Gastroesophageal sphincter (tissue), 4 donors: ENCODE data around the gene FAM236A. TPM values are rescaled to one million over a fixed set of nuclear protein-coding genes. Genes with fewer than 3 reads are reported as not detected.
"Not testable (repeated sequence)": the region's sequence is repeated elsewhere in the genome, so short reads cannot be mapped to it uniquely, and the experiment has no call there.

Source experiments
- ATAC-seq: fragments of 150-250 bp; one replicate; pipeline ENCODE4 v1.9.1; 2016; ENCODE audit warnings: mild to moderate bottlenecking, moderate library complexity
- H3K27ac ChIP-seq, 4 donors: fragments of 200-600 bp; sonication (generic) in 3 of 4; 1 replicate in 3 of 4; 2 replicates in 1 of 4; pipeline ENCODE4 v1.5.1; 2016 to 2019
- H3K27me3 ChIP-seq: fragments of 200-600 bp; sonication (generic); one replicate; pipeline ENCODE4 v1.5.1; 2019
- H3K36me3 ChIP-seq, 2 donors: fragments of 200-600 bp; sonication (generic); one replicate each; pipeline ENCODE4 v1.5.1; 2019; ENCODE audit warnings: control low read depth in 1 of 2
- H3K4me1 ChIP-seq, 3 donors: fragments of 200-600 bp; sonication (generic); 1 replicate in 2 of 3; 2 replicates in 1 of 3; pipeline ENCODE4 v1.5.1; 2016 to 2019; ENCODE audit warnings: control low read depth in 2 of 3
- H3K4me3 ChIP-seq, 2 donors: fragments of 200-600 bp; sonication (generic); one replicate each; pipeline ENCODE4 v1.5.1; 2019; ENCODE audit warnings: mild to moderate bottlenecking in 1 of 2, moderate library complexity in 1 of 2
- H3K9me3 ChIP-seq, 3 donors: fragments of 200-600 bp; sonication (generic); one replicate each; pipeline ENCODE4 v1.5.1; 2017 to 2019; ENCODE audit warnings: control low read depth in 2 of 3
- WGBS, 2 donors: methylation state at CpG; one replicate each; pipeline ENCODE4 v1.1.5; 2018; ENCODE audit warnings: low coverage in 1 of 2; 5-methylcytosine and 5-hydroxymethylcytosine counted together
- total RNA-seq, 4 donors: library from RNA; depleted of rRNA; stranded (reverse); fragments of >200 nt; gene quantifications; one replicate each; pipeline ENCODE4 v1.1.0, GENCODE V29; 2016

The FAM236A gene
- not detected for total RNA-seq

GRCh38 chrX:72937906-72938305 is at the start of gene FAM236A:
FAM236A (plus strand) TSS chrX:72938206; CDS start chrX:72938263, 57 bp downstream.
- H3K4me1 ChIP-seq, H3K36me3 ChIP-seq, H3K9me3 ChIP-seq, H3K27me3 ChIP-seq, ATAC-seq, H3K4me3 ChIP-seq, H3K27ac ChIP-seq: not testable (repeated sequence)
- WGBS, 2 donors, result no CpG with 5 or more reads among the region's 15 CpGs

- not testable (repeated sequence) for H3K27ac ChIP-seq, H3K4me3 ChIP-seq, H3K9me3 ChIP-seq, H3K27me3 ChIP-seq, H3K36me3 ChIP-seq, ATAC-seq, H3K4me1 ChIP-seq
- no CpG with 5 or more reads among the region's 14 CpGs for WGBS, 2 donors
Observed at GRCh38 chrX:72889740-72890139, 48.3 kb upstream of the FAM236A start.

- H3K27ac ChIP-seq, H3K9me3 ChIP-seq, ATAC-seq, H3K36me3 ChIP-seq, H3K4me3 ChIP-seq, H3K27me3 ChIP-seq, H3K4me1 ChIP-seq: not testable (repeated sequence)
- WGBS, 2 donors, result no CpG with 5 or more reads among the region's 13 CpGs
Observed at GRCh38 chrX:72912315-72912714, 25.7 kb upstream of the FAM236A start, which contains the start of gene FAM236C. FAM236C (plus strand) TSS chrX:72912615; CDS start chrX:72912715, 100 bp downstream.

- not testable (repeated sequence) for H3K4me1 ChIP-seq, H3K36me3 ChIP-seq, H3K27me3 ChIP-seq, ATAC-seq, H3K4me3 ChIP-seq, H3K27ac ChIP-seq, H3K9me3 ChIP-seq
- WGBS, 2 donors, result 50% methylated on average over 1 of the region's 5 CpGs; no CpG with 5 or more reads in 1 of the 2 donors
Observed at GRCh38 chrX:72916096-72916495, 21.9 kb upstream of the FAM236A start.

GRCh38 chrX:72932283-72932682 is 5.7 kb upstream of the FAM236A start:
- not testable (repeated sequence) for H3K4me1 ChIP-seq, H3K27ac ChIP-seq, H3K9me3 ChIP-seq, H3K4me3 ChIP-seq, H3K36me3 ChIP-seq, H3K27me3 ChIP-seq, ATAC-seq
- WGBS, 2 donors, result no CpG with 5 or more reads among the region's 1 CpG

- H3K4me1 ChIP-seq, H3K36me3 ChIP-seq, H3K27me3 ChIP-seq, H3K27ac ChIP-seq, H3K9me3 ChIP-seq, H3K4me3 ChIP-seq, ATAC-seq: not testable (repeated sequence)
- no CpG with 5 or more reads among the region's 7 CpGs for WGBS, 2 donors
Observed at GRCh38 chrX:72936455-72936854, 1.6 kb upstream of the FAM236A start.

GRCh38 chrX:72936882-72937455 is 1.0 kb upstream of the FAM236A start:
- not testable (repeated sequence) for H3K27ac ChIP-seq, H3K4me1 ChIP-seq, H3K4me3 ChIP-seq, H3K27me3 ChIP-seq, H3K36me3 ChIP-seq, H3K9me3 ChIP-seq, ATAC-seq
- WGBS, 2 donors, result no CpG with 5 or more reads among the region's 8 CpGs

GRCh38 chrX:72942272-72942671 is 4.3 kb downstream of the FAM236A start:
- H3K27ac ChIP-seq, H3K27me3 ChIP-seq, H3K4me1 ChIP-seq, H3K9me3 ChIP-seq, H3K4me3 ChIP-seq, ATAC-seq, H3K36me3 ChIP-seq: not testable (repeated sequence)
- no CpG with 5 or more reads among the region's 6 CpGs for WGBS, 2 donors

- ATAC-seq, result peak; percentile 19
- not testable (repeated sequence) for H3K27ac ChIP-seq, H3K4me3 ChIP-seq, H3K27me3 ChIP-seq, H3K36me3 ChIP-seq, H3K9me3 ChIP-seq, H3K4me1 ChIP-seq
- no CpG with 5 or more reads among the region's 44 CpGs for WGBS, 2 donors
Observed at GRCh38 chrX:72943035-72943818, 5.2 kb downstream of the FAM236A start.

GRCh38 chrX:72943819-72944169 is 5.8 kb downstream of the FAM236A start, which contains the start of gene DMRTC1:
DMRTC1 (minus strand) TSS chrX:72943837; CDS start chrX:72875694, 68,143 bp downstream.
- ATAC-seq, result peak; percentile 64
- not testable (repeated sequence) for H3K4me3 ChIP-seq, H3K27ac ChIP-seq, H3K27me3 ChIP-seq, H3K9me3 ChIP-seq, H3K36me3 ChIP-seq, H3K4me1 ChIP-seq
- WGBS, 2 donors, result no CpG with 5 or more reads among the region's 15 CpGs

GRCh38 chrX:72959971-72960370 is 22.0 kb downstream of the FAM236A start:
- H3K36me3 ChIP-seq, H3K4me3 ChIP-seq, H3K27ac ChIP-seq, H3K27me3 ChIP-seq, ATAC-seq, H3K9me3 ChIP-seq, H3K4me1 ChIP-seq: not testable (repeated sequence)
- no CpG with 5 or more reads among the region's 9 CpGs for WGBS, 2 donors

- not testable (repeated sequence) for ATAC-seq, H3K4me1 ChIP-seq, H3K4me3 ChIP-seq, H3K27me3 ChIP-seq, H3K36me3 ChIP-seq, H3K9me3 ChIP-seq, H3K27ac ChIP-seq
- WGBS, 2 donors, result no CpG with 5 or more reads among the region's 5 CpGs
Observed at GRCh38 chrX:72971859-72972258, 33.9 kb downstream of the FAM236A start.

- not testable (repeated sequence) for H3K4me1 ChIP-seq, H3K4me3 ChIP-seq, H3K36me3 ChIP-seq, H3K27ac ChIP-seq, H3K9me3 ChIP-seq, H3K27me3 ChIP-seq, ATAC-seq
- WGBS, 2 donors, result no CpG with 5 or more reads among the region's 7 CpGs
Observed at GRCh38 chrX:72974885-72975284, 36.9 kb downstream of the FAM236A start.

- ATAC-seq, H3K27me3 ChIP-seq, H3K9me3 ChIP-seq, H3K36me3 ChIP-seq, H3K27ac ChIP-seq, H3K4me3 ChIP-seq, H3K4me1 ChIP-seq: not testable (repeated sequence)
- 20% methylated on average over 1 of the region's 5 CpGs; no CpG with 5 or more reads in 1 of the 2 donors for WGBS, 2 donors
Observed at GRCh38 chrX:72980894-72981469, 43.0 kb downstream of the FAM236A start.
